ENCODE results near the gene CDRT4.
"Not testable (repeated sequence)": the region's sequence is repeated elsewhere in the genome, so short reads cannot be mapped to it uniquely, and the experiment has no call there.

The CDRT4 gene

DNA sequence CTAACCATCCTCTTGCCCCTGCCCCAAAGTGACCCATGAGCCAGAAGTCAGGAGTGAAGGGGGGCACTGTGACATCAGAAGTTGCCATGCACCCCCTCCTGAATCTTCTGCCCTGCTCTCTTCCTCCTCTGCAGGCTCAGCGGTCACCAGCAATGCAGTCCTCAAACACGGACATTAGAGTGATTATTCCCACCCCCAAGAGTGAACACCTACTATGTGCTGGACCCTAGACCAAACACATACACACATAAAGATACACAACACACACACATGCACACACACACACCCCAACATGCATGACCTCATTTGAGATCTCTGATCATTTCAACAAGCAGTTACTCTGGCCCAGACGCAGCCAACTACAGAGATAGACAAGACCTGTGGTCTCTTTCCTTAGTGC, at the start of gene CDRT4:
CDRT4 (minus strand) TSS at position 30 of the 400 bp plus-strand sequence. CDS start 27,383 bp downstream, outside the sequence.
- DNase-seq (ENCODE audit: low read depth in 2 of 2) = no peak

DNA sequence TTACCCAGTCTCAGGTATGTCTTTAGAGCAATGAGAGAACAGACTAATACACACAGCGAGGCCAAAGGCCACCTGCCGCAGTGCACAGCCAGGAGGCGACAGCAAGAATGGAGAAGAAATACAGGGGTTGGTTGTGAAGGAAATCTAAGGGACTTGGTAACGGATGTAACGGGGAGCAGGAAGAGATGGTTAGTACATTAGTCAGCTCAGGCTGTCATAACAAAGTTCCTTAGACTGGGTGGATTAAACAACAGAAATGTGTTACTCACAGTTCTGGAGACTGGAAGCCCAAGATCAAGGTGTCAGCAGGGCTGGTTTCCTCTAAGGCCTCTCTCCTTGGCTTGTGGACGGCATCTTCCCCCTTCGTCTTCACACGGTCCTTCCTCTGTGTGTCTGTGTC, 48.7 kb upstream of the CDRT4 start:
- DNase-seq (ENCODE audit: low read depth in 2 of 2) = no peak

DNA sequence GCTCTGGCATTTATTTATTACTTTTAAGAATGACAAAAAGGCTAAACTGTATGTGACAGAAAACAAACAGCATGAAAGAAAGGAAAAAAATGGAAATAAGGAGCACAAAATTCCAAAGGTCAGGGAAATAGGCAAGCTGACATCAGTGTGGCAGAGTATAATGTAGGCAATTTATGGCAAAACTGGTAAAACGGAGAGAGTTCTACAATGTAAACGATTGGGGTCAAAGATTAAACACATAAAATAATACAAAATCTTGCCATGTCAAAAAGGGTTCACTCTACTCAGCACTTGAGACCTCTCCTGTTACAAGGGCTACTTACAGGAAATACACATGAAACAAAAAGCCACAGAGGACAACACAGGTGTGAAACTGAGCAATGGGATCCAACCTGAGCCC, 47.0 kb upstream of the CDRT4 start:
- no peak for DNase-seq (ENCODE audit: low read depth in 2 of 2)

DNA sequence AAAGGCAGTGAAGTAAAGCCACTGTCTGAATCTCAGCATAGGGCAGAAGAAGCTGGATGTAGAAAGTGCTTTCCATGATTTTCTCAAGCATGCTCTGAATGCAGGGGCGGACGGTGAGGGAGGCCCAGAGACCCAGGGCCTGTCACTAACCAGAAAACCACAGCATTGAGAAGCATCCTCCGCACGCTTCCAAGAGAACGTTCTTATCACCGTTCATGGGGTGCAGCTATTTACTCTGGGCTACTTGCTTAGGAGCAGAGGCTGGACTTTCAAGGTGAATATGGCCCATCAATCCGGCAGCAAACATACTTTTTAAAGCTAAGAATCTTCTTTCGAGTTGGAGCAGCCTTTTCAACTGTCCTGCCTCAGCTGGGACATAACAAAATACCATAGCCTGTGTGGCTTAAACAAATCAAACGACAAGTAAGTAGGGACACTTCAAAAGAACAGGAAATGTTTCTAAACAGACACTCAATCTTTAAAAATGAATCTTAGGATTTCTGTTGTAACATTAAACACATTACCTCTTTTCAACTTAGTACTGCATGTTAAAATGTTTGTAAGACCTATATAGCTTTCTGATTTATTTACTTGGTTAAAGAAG, 46.5 kb upstream of the CDRT4 start:
- no peak for DNase-seq (ENCODE audit: low read depth in 2 of 2)

DNA sequence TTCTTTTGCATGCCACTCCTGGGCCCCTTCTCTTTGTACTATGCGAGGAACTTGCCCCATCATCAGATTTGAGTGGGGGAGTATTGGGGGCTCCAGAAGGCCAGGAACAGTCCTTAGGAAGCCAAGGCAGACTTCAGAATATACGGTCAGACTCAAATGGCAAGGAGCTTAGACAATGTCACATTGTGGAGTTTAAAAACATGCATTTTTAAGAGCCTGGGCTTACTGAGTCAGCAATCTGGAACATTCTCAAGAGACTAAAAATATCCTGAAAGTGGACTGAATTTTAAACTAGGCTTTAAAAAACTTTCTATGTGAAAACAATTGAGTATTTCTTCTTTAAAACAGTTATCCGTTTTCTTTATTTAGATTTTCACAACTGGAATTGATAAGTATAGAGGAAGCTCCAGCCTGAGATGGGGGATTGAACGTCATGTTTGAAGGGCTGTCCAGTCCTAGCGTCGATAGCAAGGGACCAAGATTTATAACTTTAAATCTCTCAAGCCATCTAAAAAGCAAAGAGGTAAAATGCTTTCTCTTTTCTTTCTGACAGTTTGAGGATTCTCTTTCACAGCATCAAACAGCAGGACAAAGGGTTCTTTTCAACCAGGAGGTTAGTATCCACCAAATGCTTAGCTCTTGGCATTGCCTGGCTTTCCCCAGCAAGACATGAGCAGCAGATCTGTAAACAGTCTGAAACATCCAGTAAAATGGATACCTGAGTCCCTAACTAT, 45.8 kb upstream of the CDRT4 start:
- DNase-seq (ENCODE audit: low read depth in 2 of 2) = no peak

DNA sequence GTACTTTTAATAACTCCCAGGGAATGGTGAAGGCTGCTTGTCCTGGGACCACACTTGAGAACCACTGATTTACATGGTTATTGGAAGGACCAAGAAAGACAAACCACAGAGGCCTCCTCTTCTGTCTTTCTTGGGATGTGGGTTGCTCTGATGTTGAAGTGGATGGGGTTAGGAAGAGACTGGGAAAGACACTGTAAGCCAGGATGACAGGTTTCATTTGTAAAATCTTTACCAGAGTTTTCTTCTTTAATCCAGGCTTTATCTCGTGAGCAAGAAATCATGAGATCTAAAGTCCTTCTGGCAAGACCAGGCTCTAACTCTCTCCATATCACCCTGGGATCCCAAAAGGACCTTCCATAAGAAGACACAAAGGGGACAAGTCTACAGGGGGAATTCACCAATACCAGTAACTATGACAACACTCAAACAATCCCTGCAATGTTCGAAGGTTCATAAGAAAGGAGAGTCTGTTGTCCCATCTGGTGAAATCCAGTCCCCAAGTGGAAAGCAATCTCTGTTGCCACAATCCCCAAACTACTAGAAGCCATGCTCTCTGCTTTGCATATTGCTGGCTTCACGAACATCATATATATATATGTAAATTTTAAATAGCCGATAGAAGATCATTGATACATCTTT, 44.8 kb upstream of the CDRT4 start:
- DNase-seq (ENCODE audit: low read depth in 2 of 2) = no peak

DNA sequence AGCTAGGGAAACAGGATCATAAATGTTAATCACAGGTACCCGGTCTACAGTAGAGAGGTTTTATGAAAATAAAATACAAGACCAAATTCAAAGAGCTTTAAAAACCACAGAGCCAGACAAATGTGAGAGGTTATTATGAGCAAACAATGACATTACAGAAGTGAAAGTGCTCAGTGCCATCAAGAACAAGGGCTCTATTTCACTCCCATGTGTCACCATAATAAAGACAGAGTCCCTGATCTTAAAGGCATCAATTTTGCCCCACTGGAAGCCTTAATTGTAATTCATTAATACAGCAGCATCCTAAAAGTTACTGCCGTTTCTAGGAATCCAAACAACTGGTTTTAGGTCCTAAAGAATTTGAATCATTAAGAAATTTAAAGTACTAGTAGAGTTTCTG, 43.7 kb upstream of the CDRT4 start:
- no peak for DNase-seq (ENCODE audit: low read depth in 2 of 2)

DNA sequence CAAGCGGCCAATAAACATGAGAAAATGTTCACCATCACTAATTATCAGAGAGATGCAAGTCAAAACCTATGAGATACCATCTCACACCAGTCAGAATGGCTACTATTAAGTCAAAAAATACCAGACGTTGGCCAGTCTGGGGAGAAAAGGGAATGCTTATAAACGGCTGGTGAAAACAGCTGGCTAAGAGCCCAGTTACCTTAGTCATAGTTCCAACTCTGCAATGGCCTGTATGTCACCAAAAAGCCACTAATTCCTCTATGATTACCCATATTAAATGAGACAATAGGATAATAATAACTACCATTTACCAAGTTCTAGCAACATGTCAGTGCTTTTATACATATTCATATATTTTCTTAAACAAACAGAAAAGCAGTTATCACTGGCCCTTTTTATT, 42.9 kb upstream of the CDRT4 start:
- DNase-seq (ENCODE audit: low read depth in 2 of 2) = no peak

DNA sequence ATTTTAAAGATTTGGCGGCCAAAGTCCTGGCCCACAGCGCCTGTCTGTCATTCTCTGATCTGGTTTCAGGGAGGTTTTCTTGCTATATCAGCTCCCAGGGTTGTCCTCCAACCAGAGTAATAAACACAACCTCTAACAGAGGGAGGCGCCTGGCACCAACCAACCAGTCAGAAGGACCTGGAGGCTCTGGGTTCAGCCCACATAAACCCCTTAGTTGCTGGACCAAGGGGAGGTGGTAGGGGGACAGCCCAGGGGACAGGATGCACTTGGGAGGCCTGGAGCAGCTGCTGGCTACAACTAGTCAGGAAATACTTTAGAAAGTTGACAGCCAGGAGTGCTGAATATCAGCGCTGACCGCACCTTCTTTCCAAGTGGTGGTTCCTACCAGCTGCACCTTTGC, 41.7 kb upstream of the CDRT4 start:
- DNase-seq (ENCODE audit: low read depth in 2 of 2) = no peak

DNA sequence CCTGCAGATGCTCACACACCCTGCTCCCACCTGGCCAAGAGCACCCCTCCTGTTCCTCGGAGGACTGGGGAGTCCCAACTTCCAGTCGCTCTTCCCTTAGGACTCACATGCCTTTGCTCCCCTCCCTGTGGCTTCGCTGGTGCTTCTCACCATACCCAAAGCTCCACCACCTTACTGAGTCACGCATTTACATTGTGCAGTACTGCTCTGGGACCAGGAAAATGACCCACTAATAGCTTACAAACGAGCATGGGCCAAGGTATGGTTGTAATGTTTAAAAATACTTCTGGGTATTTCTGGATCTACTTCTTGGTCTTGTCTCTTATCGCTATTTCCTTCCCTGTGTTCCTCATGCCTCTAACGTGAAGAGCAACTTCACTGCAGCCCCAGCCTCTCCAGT, 41.0 kb upstream of the CDRT4 start:
- DNase-seq (ENCODE audit: low read depth in 2 of 2) = no peak

DNA sequence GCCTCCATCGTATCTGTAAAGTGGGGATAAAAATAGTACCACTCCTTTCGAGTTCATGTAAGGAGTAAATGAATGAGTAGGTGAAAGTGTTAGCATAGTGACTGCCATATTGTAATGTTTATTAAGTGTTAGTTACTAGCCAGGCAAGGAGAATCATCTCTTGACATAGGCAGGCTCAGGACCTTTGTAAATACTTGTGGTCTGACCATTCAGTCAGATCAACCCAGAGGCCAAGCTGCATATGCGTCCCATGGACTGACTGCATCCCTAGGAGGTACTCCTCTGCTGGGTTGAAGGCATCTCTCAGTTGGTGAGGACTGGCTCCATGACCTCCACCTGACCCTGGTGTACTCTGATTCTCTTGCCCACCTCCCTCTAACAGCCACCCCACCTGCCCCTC, 40.5 kb upstream of the CDRT4 start:
- no peak for DNase-seq (ENCODE audit: low read depth in 2 of 2)

DNA sequence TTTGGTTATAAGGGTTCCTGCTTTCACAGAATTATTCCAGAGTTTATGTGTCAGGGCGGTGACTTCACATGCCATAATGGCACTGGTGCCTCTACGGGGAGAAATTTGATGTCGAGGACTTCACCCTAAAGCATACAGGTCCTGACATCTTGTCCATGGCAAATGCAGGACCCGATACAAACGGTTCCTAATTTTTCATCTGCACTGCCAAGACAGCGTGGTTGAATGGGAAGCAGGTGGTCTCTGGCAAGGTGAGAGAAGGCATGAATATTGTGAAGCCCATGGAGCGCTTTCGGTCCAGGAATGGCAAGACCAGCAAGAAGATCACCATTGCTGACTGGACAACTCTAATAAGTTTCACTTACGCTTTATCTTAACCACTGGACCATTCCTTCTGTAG, 39.6 kb upstream of the CDRT4 start:
- DNase-seq (ENCODE audit: low read depth in 2 of 2) = no peak

DNA sequence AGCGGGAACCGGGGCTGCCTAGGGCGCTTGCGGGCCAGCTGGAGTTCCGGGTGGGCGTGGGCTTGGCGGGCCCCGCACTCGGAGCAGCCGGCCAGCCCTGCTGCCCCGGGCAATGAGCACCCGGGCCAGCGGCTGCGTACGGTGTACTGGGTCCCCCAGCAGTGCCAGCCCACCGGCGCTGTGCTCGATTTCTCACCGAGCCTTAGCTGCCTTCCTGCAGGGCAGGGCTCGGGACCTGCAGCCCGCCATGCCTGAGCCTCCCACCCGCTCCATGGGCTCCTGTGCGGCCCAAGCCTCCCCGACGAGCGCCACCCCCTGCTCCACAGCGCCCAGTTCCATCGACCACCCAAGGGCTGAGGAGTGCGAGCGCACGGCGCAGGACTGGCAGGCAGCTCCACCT, 38.3 kb upstream of the CDRT4 start:
- DNase-seq (ENCODE audit: low read depth in 2 of 2) = not testable (repeated sequence)

DNA sequence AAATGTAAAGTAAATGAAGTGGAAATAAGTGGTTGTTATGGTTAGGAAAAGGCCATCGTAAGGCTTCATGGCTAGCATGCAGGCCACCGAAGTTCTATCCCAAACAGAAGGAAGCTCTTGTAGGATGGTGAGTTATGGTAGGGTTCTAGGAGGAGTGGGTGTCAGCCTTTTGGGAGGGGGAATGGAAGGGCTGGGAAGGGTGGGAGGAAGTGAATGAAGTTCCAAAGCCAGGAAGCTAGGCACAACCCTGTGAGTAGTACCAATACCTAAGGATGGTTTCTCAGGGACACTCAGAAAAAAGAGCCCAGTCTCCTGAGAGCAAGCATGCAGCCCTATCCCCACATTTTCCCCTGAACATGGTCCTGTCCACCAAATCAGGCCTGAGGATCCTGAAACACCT, 36.3 kb upstream of the CDRT4 start:
- no peak for DNase-seq (ENCODE audit: low read depth in 2 of 2)

DNA sequence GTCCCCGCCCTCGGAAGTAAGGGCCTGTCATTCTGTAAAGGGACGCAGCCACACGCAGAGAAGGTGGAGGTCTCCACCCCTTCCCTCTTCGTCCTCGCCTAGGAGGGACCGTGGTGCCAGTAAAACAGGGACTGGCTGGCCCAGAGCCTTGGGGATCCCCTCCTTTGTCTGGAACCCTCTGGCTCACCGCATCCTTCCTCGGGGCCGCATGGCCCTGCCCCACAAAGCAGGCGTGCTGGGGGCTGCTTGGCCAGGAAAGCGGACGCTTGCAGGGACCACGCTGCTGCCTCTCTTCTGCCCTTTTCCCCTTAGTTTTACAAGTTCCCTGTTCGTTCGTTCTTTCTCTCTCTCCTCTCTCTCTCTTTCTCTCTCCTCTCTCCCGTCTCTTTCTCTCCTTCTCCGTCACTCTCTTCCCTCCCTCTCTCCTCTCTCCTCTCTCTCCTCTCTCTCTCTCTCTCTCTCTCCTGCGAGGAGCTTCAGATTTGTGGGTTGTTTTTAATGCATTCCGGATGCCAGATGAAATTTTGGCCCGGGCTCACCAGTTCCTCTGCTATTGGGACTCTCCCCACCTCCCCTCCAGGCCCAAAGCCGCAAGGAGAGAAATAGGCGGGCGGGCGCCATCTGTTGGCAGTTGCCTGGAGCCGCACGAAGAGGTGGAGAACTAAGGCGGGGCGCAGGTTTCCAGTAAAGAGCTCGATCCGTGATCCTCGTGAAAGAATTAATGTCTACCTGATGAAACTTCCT, 35.1 kb upstream of the CDRT4 start:
- peak; percentile 17 to 28 for DNase-seq (ENCODE audit: low read depth in 2 of 2)

DNA sequence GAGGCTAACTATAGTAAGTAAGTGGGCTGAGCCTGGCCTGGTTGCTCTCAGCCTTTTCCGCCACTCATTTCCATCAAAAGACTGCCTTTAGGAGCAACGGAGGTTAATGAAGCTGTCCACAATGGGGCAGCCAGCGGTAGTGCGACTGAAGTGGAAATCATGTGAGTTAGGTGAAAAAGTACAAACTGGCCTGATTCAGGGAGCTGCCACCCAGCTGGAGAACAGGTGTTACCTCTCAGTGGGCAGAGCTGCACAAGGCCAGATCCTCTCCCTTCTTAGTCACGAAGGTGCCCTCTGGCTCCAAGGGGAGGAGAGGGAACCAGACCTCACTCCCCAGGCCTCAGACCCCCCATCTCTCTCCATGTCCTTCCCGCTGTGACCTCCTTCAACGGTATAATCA, 34.4 kb upstream of the CDRT4 start:
- DNase-seq (ENCODE audit: low read depth in 2 of 2) = no peak

DNA sequence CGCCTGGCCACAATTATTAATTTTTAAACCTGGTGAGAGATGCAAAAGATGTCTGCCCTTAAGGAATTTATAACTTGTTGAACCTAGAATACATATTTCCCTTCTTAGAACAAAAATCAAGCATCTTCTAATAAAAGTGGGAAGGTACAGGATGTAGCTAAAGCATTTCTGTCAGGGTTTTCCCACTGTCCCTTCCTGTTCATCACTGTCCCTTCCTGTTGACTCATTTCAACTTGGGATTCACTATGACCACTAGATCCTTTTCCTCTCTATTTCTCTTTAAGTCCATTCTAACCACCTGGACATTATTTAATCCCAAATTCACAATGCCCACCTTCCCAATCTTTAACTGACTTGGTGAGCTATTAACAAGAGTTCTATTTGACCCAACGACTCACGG, 33.9 kb upstream of the CDRT4 start:
- DNase-seq (ENCODE audit: low read depth in 2 of 2) = no peak

DNA sequence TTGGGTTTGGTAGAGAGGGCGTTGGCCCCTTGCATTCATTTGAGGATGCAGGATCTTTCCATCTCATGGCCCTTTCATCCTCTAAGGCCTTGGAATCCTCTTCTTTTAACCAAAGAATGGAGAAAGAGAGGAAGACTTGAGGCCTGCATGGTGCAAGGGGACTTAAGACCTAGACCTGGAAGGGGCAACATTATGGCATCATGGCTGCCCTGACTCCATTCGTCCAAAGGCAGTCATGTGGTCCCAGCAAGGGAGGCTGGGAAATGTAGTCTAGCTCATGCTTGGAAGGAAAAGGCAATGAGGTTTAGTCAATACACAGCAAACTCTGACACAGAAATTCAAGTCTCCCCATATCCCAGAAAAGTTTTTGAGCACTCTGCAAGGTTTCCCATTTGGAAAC, 30.7 kb upstream of the CDRT4 start:
- DNase-seq (ENCODE audit: low read depth in 2 of 2) = no peak

DNA sequence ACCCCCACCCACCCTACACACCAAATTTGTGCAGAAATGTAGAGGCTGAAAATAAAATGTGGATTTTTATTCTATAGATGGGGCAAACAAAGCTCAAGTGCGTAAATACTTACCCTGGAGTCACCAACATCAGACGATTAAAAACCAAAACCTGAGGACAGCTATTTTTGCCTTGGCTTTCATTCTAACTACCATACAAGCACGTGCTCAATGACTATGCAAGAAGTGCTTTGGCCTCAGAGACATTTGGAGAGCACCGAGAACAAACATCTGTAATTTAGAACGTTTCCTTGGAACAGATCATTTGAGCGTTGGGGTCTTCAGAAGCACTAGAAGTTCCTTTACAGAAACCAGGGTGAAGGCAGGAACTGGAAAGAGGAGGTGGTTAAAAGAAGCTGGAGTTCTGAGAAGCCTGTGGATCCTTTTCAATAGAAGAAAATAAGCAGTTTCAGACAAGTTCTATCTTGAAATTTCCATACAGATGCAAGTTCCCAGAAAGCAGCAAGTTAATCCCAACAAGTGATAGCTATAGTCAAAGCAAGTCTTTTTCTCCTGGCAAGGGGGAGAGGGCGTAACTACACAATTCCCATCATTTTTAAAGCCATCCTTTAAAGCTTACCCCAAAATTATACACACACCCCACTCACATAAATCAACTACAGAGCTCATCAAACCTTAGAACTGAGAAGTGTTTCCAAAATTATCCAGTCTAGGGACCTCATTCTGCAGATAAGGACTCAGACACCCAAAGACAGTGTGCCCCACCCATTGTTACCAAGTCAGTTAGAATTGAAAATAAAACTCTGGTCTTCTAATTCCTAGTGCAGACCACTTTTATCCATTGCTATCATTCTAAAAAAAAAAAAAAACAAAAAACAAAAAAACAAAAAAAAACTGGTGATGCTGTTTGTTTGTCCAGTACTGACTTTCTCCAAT, 29.6 kb upstream of the CDRT4 start:
- DNase-seq (ENCODE audit: low read depth in 2 of 2) = no peak

DNA sequence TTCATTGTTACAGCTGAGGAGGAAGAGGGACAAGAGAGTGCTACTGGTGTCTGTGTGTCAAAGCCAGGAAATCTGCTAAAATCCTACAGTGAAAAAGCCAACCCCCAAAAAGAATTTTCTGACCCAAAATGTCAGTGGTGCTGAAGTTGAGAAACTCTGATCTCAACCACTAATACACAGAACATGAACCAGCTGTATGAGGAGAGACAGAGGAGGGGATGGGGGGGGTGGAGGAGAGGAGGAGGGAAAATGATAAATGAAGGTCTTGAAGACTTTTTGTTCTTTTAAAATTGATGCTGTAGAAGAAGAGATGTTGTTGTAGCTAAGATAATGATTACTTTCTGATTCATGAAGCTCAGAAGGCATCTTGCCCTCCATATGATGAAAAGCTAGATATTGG, 27.4 kb upstream of the CDRT4 start:
- no peak for DNase-seq (ENCODE audit: low read depth in 2 of 2)

DNA sequence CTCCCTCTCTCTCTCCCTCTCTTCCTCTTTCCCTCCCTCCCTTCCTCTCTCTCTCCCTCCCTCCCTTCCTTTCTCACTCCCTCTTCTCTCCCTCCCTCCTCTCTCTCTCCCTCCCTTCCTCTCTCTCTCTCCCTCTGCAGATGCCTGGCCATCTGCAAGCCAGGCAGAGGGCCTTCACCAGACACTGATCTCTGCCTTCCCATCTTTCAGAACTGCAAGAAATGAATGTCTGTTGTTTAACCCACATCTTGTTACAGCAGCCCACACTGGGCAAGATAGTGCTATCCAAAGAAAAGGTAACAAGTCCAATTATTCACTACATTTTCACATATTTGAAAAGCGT, 26.2 kb upstream of the CDRT4 start:
- DNase-seq (ENCODE audit: low read depth in 2 of 2) = no peak

All from stimulated activated CD8-positive, alpha-beta memory T cell treated with anti-CD3 and anti-CD28 coated beads, Interleukin-7, amount 100 ng/mL, for 4 hours (primary cell).